WTC11 (cell line): ENCODE data around the gene AP3M1. TPM values are rescaled to one million over a fixed set of nuclear protein-coding genes. Genes with fewer than 3 reads are reported as not detected.

Experiments used
- ATAC-seq: fragments of 200-7000 bp; cut with Tn5 transposase; 2 replicates; pipeline ENCODE4 v1.10.0; 2021; ENCODE audit warnings: mild to moderate bottlenecking, moderate library complexity
- CTCF ChIA-PET: fragments of 300-600 bp; sonication (Branson Sonifier 250); formaldehyde crosslinking; loops from one replicate; lab custom pipeline; 2021; ENCODE audit warnings: antibody characterized with exemption; lab: Charles Lee
- POLR2A ChIA-PET: fragments of 350-600 bp; sonication (Branson Sonifier 250); formaldehyde crosslinking; loops from one replicate; lab custom pipeline; 2021; ENCODE audit warnings: antibody characterized with exemption; lab: Charles Lee
- DNase-seq: peaks from one replicate; pipeline ENCODE4 v3.0.0; 2021; ENCODE audit warnings: low spot score
- H3K27ac Mint-ChIP-seq: 2 replicates; pipeline ENCODE4 v1.8.0; 2021; ENCODE audit warnings: mixed read lengths
- H3K27me3 Mint-ChIP-seq: 2 replicates; pipeline ENCODE4 v1.8.0; 2021; ENCODE audit warnings: low read depth, mild to moderate bottlenecking, moderate library complexity, mixed read lengths
- H3K36me3 Mint-ChIP-seq: 2 replicates; pipeline ENCODE4 v1.8.0; 2021; ENCODE audit warnings: mixed read lengths
- H3K4me1 Mint-ChIP-seq: 2 replicates; pipeline ENCODE4 v1.8.0; 2022; ENCODE audit warnings: mixed read lengths
- H3K4me3 Mint-ChIP-seq: 2 replicates; pipeline ENCODE4 v1.8.0; 2021; ENCODE audit warnings: mild to moderate bottlenecking, moderate library complexity, mixed read lengths
- H3K9me3 Mint-ChIP-seq: 2 replicates; pipeline ENCODE4 v1.8.0; 2021; ENCODE audit warnings: mixed read lengths
- AR ChIP-seq: fragments of 250-450 bp; sonication (Bioruptor Pico); IDR thresholded peaks from 2 replicates; pipeline ENCODE4 v1.9.0; 2021; ENCODE audit warnings: mild to moderate bottlenecking
- CREB1 ChIP-seq: sonication (generic); formaldehyde crosslinking; IDR thresholded peaks from 2 replicates; pipeline ENCODE4 v1.8.0; 2023; ENCODE audit warnings: mild to moderate bottlenecking, missing genetic modification reagents
- ETV6 ChIP-seq: sonication (generic); formaldehyde crosslinking; IDR thresholded peaks from 2 replicates; pipeline ENCODE4 v1.8.1; 2022; ENCODE audit warnings: mild to moderate bottlenecking, missing genetic modification reagents
- FOXJ3 ChIP-seq: sonication (generic); formaldehyde crosslinking; IDR thresholded peaks from 2 replicates; pipeline ENCODE4 v1.9.0; 2021; ENCODE audit warnings: missing genetic modification reagents, mild to moderate bottlenecking, borderline replicate concordance
- GRHL2 ChIP-seq: fragments of 250-450 bp; sonication (Bioruptor Pico); IDR thresholded peaks from 2 replicates; pipeline ENCODE4 v1.8.0; 2022; ENCODE audit warnings: mild to moderate bottlenecking, moderate library complexity; ENCODE audit not compliant: insufficient replicate concordance, severe bottlenecking
- JAZF1 ChIP-seq: fragments of 250-450 bp; sonication (Bioruptor Pico); IDR thresholded peaks from 2 replicates; pipeline ENCODE4 v1.9.0; 2021; ENCODE audit warnings: moderate library complexity, mild to moderate bottlenecking, inconsistent platforms
- MXD4 ChIP-seq: fragments of 250-450 bp; sonication (Bioruptor Pico); IDR thresholded peaks from 2 replicates; pipeline ENCODE4 v1.8.0; 2021; ENCODE audit warnings: mild to moderate bottlenecking, moderate library complexity, borderline replicate concordance
- NR1H2 ChIP-seq: sonication (generic); formaldehyde crosslinking; IDR thresholded peaks from 2 replicates; pipeline ENCODE4 v1.9.0; 2021; ENCODE audit warnings: mild to moderate bottlenecking, moderate library complexity, missing genetic modification reagents
- OVOL2 ChIP-seq: fragments of 250-450 bp; sonication (Bioruptor Pico); IDR thresholded peaks from 2 replicates; pipeline ENCODE4 v1.9.0; 2021; ENCODE audit warnings: mild to moderate bottlenecking, borderline replicate concordance
- RELA ChIP-seq: sonication (generic); formaldehyde crosslinking; IDR thresholded peaks from 2 replicates; pipeline ENCODE4 v1.8.1; 2022; ENCODE audit warnings: missing genetic modification reagents, mild to moderate bottlenecking, borderline replicate concordance
- RORB ChIP-seq: fragments of 250-450 bp; sonication (Bioruptor Pico); IDR thresholded peaks from 2 replicates; pipeline ENCODE4 v1.9.0; 2021; ENCODE audit warnings: mild to moderate bottlenecking
- SMAD3 ChIP-seq: sonication (generic); formaldehyde crosslinking; IDR thresholded peaks from 2 replicates; pipeline ENCODE4 v1.8.0; 2022; ENCODE audit warnings: missing genetic modification reagents, mild to moderate bottlenecking, borderline replicate concordance
- TEAD4 ChIP-seq: sonication (generic); formaldehyde crosslinking; IDR thresholded peaks from 2 replicates; pipeline ENCODE4 v1.8.0; 2022; ENCODE audit warnings: mild to moderate bottlenecking, missing genetic modification reagents
- USF1 ChIP-seq: sonication (generic); formaldehyde crosslinking; IDR thresholded peaks from 2 replicates; pipeline ENCODE4 v1.8.0; 2022; ENCODE audit warnings: mild to moderate bottlenecking, missing genetic modification reagents
- ZMAT4 ChIP-seq: fragments of 250-450 bp; sonication (Bioruptor Pico); IDR thresholded peaks from 2 replicates; pipeline ENCODE4 v1.9.0; 2021; ENCODE audit warnings: mild to moderate bottlenecking
- ZNF317 ChIP-seq: sonication (generic); formaldehyde crosslinking; IDR thresholded peaks from 2 replicates; pipeline ENCODE4 v1.8.1; 2023; ENCODE audit warnings: low read depth, mild to moderate bottlenecking, moderate library complexity, missing genetic modification reagents, borderline replicate concordance
- total RNA-seq: library from RNA; stranded (reverse); gene quantifications from 3 replicates; pipeline ENCODE4 v1.2.3, GENCODE V29; 2021
- TF ChIP-seq, protein P1 (sequence below): sonication (generic); formaldehyde crosslinking; IDR thresholded peaks from 2 replicates; pipeline ENCODE4 v1.8.0; 2022; ENCODE audit warnings: mild to moderate bottlenecking, missing genetic modification reagents
- TF ChIP-seq, protein P2 (sequence below): sonication (generic); formaldehyde crosslinking; IDR thresholded peaks from 2 replicates; pipeline ENCODE4 v1.8.0; 2023; ENCODE audit warnings: mild to moderate bottlenecking, missing genetic modification reagents
- TF ChIP-seq, protein P3 (sequence below): sonication (generic); formaldehyde crosslinking; IDR thresholded peaks from 2 replicates; pipeline ENCODE4 v1.8.1; 2023; ENCODE audit warnings: mild to moderate bottlenecking, missing genetic modification reagents

AP3M1 gene
- total RNA-seq, 1 experiment from 2014 or later, result 37.3 TPM

GRCh38 chr10:74114041-74114448, 36.6 kb downstream of the AP3M1 start (continued):
- TF ChIP-seq, protein P1, sequence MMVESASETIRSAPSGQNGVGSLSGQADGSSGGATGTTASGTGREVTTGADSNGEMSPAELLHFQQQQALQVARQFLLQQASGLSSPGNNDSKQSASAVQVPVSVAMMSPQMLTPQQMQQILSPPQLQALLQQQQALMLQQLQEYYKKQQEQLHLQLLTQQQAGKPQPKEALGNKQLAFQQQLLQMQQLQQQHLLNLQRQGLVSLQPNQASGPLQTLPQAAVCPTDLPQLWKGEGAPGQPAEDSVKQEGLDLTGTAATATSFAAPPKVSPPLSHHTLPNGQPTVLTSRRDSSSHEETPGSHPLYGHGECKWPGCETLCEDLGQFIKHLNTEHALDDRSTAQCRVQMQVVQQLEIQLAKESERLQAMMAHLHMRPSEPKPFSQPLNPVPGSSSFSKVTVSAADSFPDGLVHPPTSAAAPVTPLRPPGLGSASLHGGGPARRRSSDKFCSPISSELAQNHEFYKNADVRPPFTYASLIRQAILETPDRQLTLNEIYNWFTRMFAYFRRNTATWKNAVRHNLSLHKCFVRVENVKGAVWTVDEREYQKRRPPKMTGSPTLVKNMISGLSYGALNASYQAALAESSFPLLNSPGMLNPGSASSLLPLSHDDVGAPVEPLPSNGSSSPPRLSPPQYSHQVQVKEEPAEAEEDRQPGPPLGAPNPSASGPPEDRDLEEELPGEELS, result no peak

GRCh38 chr10:74113546-74113945, 37.1 kb downstream of the AP3M1 start:
- Mint-ChIP-seq H3K27ac (no peak overlapping the region), H3K27me3 (no peaks in the 10 kb centered on the region), H3K4me3 (no peak overlapping the region), H3K36me3 (peaks cover 93% of the 10 kb centered on the region), H3K4me1 (no peaks in the 10 kb centered on the region), H3K9me3 (no peaks in the 10 kb centered on the region)
- CTCF ChIA-PET, result interaction anchor here (0.7 kb wide), 1 partner anchor 10 kb away, joined by 3 read pairs; no protein-coding TSS in a partner anchor
- DNase-seq, result no peak
- no peak for ATAC-seq
- TF ChIP-seq, protein P2, sequence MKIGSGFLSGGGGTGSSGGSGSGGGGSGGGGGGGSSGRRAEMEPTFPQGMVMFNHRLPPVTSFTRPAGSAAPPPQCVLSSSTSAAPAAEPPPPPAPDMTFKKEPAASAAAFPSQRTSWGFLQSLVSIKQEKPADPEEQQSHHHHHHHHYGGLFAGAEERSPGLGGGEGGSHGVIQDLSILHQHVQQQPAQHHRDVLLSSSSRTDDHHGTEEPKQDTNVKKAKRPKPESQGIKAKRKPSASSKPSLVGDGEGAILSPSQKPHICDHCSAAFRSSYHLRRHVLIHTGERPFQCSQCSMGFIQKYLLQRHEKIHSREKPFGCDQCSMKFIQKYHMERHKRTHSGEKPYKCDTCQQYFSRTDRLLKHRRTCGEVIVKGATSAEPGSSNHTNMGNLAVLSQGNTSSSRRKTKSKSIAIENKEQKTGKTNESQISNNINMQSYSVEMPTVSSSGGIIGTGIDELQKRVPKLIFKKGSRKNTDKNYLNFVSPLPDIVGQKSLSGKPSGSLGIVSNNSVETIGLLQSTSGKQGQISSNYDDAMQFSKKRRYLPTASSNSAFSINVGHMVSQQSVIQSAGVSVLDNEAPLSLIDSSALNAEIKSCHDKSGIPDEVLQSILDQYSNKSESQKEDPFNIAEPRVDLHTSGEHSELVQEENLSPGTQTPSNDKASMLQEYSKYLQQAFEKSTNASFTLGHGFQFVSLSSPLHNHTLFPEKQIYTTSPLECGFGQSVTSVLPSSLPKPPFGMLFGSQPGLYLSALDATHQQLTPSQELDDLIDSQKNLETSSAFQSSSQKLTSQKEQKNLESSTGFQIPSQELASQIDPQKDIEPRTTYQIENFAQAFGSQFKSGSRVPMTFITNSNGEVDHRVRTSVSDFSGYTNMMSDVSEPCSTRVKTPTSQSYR (CRISPR knock-in tag), result no peak
- TF ChIP-seq ZMAT4 (CRISPR knock-in tag), result no peak
- TF ChIP-seq CREB1 (CRISPR knock-in tag), result no peak
- no peak for TF ChIP-seq SMAD3 (CRISPR knock-in tag)
- no peak for TF ChIP-seq FOXJ3 (CRISPR knock-in tag)
- no peak for TF ChIP-seq USF1 (CRISPR knock-in tag)
- TF ChIP-seq JAZF1, result no peak
- TF ChIP-seq OVOL2 (CRISPR knock-in tag), result no peak
- TF ChIP-seq RORB (CRISPR knock-in tag), result no peak
- TF ChIP-seq NR1H2 (CRISPR knock-in tag), result no peak
- no peak for TF ChIP-seq GRHL2 (CRISPR knock-in tag)
- no peak for TF ChIP-seq ETV6 (CRISPR knock-in tag)
- TF ChIP-seq RELA (CRISPR knock-in tag), result no peak
- TF ChIP-seq, protein P3, sequence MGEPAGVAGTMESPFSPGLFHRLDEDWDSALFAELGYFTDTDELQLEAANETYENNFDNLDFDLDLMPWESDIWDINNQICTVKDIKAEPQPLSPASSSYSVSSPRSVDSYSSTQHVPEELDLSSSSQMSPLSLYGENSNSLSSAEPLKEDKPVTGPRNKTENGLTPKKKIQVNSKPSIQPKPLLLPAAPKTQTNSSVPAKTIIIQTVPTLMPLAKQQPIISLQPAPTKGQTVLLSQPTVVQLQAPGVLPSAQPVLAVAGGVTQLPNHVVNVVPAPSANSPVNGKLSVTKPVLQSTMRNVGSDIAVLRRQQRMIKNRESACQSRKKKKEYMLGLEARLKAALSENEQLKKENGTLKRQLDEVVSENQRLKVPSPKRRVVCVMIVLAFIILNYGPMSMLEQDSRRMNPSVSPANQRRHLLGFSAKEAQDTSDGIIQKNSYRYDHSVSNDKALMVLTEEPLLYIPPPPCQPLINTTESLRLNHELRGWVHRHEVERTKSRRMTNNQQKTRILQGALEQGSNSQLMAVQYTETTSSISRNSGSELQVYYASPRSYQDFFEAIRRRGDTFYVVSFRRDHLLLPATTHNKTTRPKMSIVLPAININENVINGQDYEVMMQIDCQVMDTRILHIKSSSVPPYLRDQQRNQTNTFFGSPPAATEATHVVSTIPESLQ (CRISPR knock-in tag), result no peak
- TF ChIP-seq ZNF317 (CRISPR knock-in tag), result no peak
- TF ChIP-seq AR (CRISPR knock-in tag), result no peak
- no peak for TF ChIP-seq MXD4 (CRISPR knock-in tag)
- no peak for TF ChIP-seq TEAD4 (CRISPR knock-in tag)
- POLR2A ChIA-PET, result no interaction called here
